ENCODE results near the gene MERTK. TPM values are rescaled to one million over a fixed set of nuclear protein-coding genes. Genes with fewer than 3 reads are reported as not detected.

MERTK gene
- total and polyA plus RNA-seq, 7 donors: 0.73 to 4.2 (median 1.6) TPM

DNA sequence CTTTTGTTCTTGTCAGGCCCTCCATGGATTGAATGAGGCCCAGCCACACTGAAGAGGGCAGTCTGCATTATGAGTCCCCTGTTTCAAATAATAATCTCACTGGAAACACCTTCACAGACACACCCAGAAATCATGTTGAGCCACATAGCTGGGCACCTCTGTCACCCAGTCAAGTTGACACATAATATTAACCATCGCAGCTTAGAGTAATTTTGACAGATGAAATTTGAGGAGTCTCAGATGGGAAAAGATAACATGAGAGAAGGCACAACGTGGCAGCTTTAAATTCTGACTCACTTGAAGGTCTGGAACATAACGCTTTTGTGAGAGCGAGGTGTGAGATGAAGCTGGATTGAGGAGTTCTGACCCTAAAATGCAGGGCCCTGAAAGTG lies 85.8 kb downstream of the MERTK start:
- Histone ChIP-seq H3K9me3 (no peaks in the 10 kb centered on the region), H3K4me3 (no peak overlapping the region), H3K36me3 (ENCODE audit: insufficient read depth in 1 of 2, low read depth in 1 of 2) (peaks cover 0 to 7% of the 10 kb centered on the region in 2 donors), H3K4me1 (no peaks in the 10 kb centered on the region), H3K27ac (no peak overlapping the region), H3K27me3 (ENCODE audit: insufficient read depth in 3 of 3, low read length in 2 of 3) (no peaks in the 10 kb centered on the region)
- intact Hi-C loops (cut with DNase I): no loop called here
- ATAC-seq: no peak
- DNase-seq: no peak
- TF ChIP-seq, protein P1, sequence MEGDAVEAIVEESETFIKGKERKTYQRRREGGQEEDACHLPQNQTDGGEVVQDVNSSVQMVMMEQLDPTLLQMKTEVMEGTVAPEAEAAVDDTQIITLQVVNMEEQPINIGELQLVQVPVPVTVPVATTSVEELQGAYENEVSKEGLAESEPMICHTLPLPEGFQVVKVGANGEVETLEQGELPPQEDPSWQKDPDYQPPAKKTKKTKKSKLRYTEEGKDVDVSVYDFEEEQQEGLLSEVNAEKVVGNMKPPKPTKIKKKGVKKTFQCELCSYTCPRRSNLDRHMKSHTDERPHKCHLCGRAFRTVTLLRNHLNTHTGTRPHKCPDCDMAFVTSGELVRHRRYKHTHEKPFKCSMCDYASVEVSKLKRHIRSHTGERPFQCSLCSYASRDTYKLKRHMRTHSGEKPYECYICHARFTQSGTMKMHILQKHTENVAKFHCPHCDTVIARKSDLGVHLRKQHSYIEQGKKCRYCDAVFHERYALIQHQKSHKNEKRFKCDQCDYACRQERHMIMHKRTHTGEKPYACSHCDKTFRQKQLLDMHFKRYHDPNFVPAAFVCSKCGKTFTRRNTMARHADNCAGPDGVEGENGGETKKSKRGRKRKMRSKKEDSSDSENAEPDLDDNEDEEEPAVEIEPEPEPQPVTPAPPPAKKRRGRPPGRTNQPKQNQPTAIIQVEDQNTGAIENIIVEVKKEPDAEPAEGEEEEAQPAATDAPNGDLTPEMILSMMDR (IDR thresholded peaks at IDR 0.05): no peak
- 75 to 81% (median 79%) methylated on average over 4 of the region's 4 CpGs for WGBS, 3 donors

DNA sequence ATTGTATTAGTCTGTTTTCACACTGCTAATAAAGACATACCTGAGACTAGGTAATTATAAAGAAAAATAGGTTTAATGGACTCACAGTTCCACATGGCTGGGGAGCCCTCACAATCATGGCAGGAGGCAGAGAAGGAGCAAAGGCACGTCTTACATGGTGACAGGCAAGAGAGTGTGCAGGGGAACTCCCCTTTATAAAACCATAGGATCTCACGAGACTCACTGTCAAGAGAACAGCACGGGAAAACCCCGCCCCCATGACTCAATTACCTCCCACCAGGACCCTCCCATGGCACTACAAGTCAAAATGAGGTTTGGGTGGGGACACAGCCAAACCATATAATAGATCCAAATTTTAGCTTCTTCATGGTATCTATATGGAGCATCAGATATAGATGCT lies 87.1 kb downstream of the MERTK start:
- 68 to 79% (median 74%) methylated on average over 4 of the region's 4 CpGs for whole genome bisulfite sequencing, 3 donors

DNA sequence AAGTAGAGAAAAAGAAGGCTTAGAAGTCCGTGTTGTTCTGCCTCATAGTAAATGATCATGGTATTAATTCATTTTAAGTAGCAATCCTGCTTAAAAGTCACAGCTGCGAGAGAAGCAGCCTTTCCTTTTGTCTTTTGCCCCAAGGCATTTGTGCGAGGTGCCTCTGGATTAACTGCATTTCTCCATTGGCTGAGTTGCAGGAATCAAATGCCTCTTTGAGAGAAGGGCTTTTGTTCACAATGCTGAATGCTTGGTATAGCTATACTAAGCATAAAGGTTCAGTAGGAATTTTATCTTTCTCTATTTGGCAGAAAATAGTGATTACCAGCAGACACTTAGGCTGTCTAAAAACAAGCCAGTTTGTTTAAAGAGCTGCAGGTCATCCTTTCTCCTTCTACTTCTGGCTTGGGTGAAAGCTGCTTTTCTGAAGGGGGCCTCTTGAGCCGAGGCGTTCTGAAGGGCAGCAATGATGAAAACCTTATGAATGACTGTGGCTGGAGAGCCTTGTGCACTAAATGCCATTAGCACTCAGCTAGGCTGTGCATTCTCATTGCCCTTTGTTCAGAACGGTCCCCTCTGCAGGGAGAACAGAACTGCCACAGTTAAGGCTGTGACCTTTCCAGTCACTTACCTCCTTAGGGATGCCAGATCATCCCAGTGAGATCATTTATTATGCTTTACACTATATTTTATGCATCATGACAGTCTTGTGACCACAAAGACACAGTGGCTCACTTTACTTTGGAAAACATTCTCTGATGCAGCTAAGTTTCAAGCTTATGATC lies 87.9 kb downstream of the MERTK start:
- H3K27me3 ChIP-seq (ENCODE audit: insufficient read depth in 3 of 3, low read length in 2 of 3): no peaks in the 10 kb centered on the region
- H3K36me3 ChIP-seq (ENCODE audit: insufficient read depth in 1 of 2, low read depth in 1 of 2): peaks cover 0 to 7% of the 10 kb centered on the region in 2 donors
- no peak overlapping the region for H3K4me3 ChIP-seq
- no peaks in the 10 kb centered on the region for H3K9me3 ChIP-seq
- no peak for ATAC-seq
- H3K27ac ChIP-seq: no peak overlapping the region
- 25 to 35% (median 31%) methylated on average over 6 of the region's 6 CpGs for WGBS, 3 donors
- TF ChIP-seq, protein P1 (IDR thresholded peaks at IDR 0.05): no peak
- H3K4me1 ChIP-seq: no peaks in the 10 kb centered on the region
- intact Hi-C loops (cut with DNase I): no loop called here
- no peak for DNase-seq

More for the DNA sequence above, 87.1 kb downstream of the MERTK start:
- H3K36me3 ChIP-seq (ENCODE audit: insufficient read depth in 1 of 2, low read depth in 1 of 2): peaks cover 0 to 7% of the 10 kb centered on the region in 2 donors
- H3K9me3 ChIP-seq: no peaks in the 10 kb centered on the region
- no peaks in the 10 kb centered on the region for H3K27me3 ChIP-seq (ENCODE audit: insufficient read depth in 3 of 3, low read length in 2 of 3)
- H3K27ac ChIP-seq: no peak overlapping the region
- ATAC-seq (no peak), DNase-seq (no peak)
- H3K4me1 ChIP-seq: no peaks in the 10 kb centered on the region
- no peak overlapping the region for H3K4me3 ChIP-seq
- TF ChIP-seq, protein P1 (IDR thresholded peaks at IDR 0.05): no peak
- intact Hi-C loops (cut with DNase I): no loop called here

DNA sequence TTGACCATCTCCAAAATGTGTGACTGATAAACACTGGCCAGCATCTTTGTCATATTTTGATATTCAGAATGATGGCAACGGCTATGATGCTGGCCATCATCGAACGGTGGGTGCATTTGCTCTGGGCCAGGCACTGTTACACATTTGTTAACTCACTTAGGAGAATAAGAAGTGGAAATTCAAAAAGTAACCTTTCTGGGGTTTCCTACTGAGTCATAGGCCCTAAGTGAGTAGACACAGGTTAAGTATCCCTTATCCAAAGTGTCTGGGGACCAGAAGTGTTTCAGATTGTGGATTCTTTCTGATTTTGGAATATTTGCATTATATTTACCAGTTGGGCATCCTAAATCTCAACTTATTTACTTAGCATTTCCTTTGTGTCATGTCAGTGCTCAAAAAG lies 92.0 kb downstream of the MERTK start:
- no peak for DNase-seq
- intact Hi-C loops (cut with DNase I): no loop called here
- Histone ChIP-seq H3K9me3 (no peaks in the 10 kb centered on the region), H3K27ac (no peak overlapping the region), H3K4me3 (no peak overlapping the region), H3K36me3 (ENCODE audit: insufficient read depth in 1 of 2, low read depth in 1 of 2) (no peaks in the 10 kb centered on the region), H3K27me3 (ENCODE audit: insufficient read depth in 3 of 3, low read length in 2 of 3) (no peaks in the 10 kb centered on the region), H3K4me1 (no peaks in the 10 kb centered on the region)
- no peak for ATAC-seq
- TF ChIP-seq, protein P1 (IDR thresholded peaks at IDR 0.05): no peak
- WGBS, 3 donors: 73 to 92% (median 92%) methylated on average over 3 of the region's 3 CpGs

DNA sequence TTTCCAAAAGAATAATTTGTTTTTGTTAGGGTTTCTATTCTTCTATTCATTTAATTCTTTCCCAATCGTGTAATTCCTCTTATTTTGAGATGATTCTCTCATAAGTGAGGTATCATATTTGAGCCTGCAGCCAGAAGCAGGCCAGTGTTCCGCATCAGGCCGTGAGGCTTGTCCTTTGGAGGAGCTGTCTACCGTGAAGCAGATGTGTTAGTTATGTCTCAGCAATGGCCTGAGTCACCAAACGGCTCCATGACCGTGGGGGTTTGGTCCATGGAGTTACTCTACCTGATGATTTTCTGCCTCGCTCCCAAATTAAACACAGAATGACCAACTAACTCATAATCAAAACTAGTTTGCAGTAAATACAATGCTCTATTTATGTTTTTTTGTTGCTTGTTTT lies 92.4 kb downstream of the MERTK start:
- intact Hi-C loops (cut with DNase I): no loop called here
- WGBS, 3 donors: 84 to 90% (median 86%) methylated on average over 7 of the region's 7 CpGs

More for the DNA sequence above, 92.4 kb downstream of the MERTK start:
- H3K4me1 ChIP-seq: no peaks in the 10 kb centered on the region
- H3K27me3 ChIP-seq (ENCODE audit: insufficient read depth in 3 of 3, low read length in 2 of 3): no peaks in the 10 kb centered on the region
- no peak for ATAC-seq
- DNase-seq: no peak
- no peak overlapping the region for H3K27ac ChIP-seq
- H3K36me3 ChIP-seq (ENCODE audit: insufficient read depth in 1 of 2, low read depth in 1 of 2): no peaks in the 10 kb centered on the region
- TF ChIP-seq, protein P1 (IDR thresholded peaks at IDR 0.05): no peak
- no peaks in the 10 kb centered on the region for H3K9me3 ChIP-seq
- no peak overlapping the region for H3K4me3 ChIP-seq

All from psoas muscle (tissue), 8 donors.